LNCaP clone FGC (cell line): ENCODE results near the gene APIP.

Experiments used
- DNase-seq: peaks from one replicate; pipeline ENCODE4 v3.0.0-alpha.2; 2011; ENCODE audit warnings: low read depth
- H3K4me3 ChIP-seq: 2 replicates; pipeline ENCODE4 v1.5.1; 2011; ENCODE audit warnings: mild to moderate bottlenecking, low read depth, low read length, control low read depth
- CTCF ChIP-seq: IDR thresholded peaks from 2 replicates; pipeline ENCODE4 v1.5.1; 2012; ENCODE audit warnings: mild to moderate bottlenecking; ENCODE audit not compliant: control insufficient read depth, insufficient read depth; ENCODE audit errors: extremely low read depth

Gene APIP

GRCh38 chr11:34865261-34865660 is 50.9 kb downstream of the APIP start:
- no peak for DNase-seq
- no peak overlapping the region for H3K4me3 ChIP-seq
- no peak for TF ChIP-seq CTCF

- DNase-seq: no peak
Measured at GRCh38 chr11:34864424-34864823, 51.8 kb downstream of the APIP start.

GRCh38 chr11:34863048-34863447 is 53.1 kb downstream of the APIP start:
- H3K4me3 ChIP-seq: no peak overlapping the region
- no peak for DNase-seq
- no peak for TF ChIP-seq CTCF

More at GRCh38 chr11:34864424-34864823, 51.8 kb downstream of the APIP start:
- no peak for TF ChIP-seq CTCF
- no peak overlapping the region for H3K4me3 ChIP-seq

- no peak overlapping the region for H3K4me3 ChIP-seq
- DNase-seq: no peak
- TF ChIP-seq CTCF: no peak
Measured at GRCh38 chr11:34860518-34860917, 55.7 kb downstream of the APIP start.

GRCh38 chr11:34860034-34860433 is 56.1 kb downstream of the APIP start:
- no peak for TF ChIP-seq CTCF
- H3K4me3 ChIP-seq: no peak overlapping the region
- no peak for DNase-seq

GRCh38 chr11:34859496-34859895 is 56.7 kb downstream of the APIP start:
- TF ChIP-seq CTCF: no peak
- no peak overlapping the region for H3K4me3 ChIP-seq
- no peak for DNase-seq

GRCh38 chr11:34857463-34857862 is 58.7 kb downstream of the APIP start:
- TF ChIP-seq CTCF: no peak

More at GRCh38 chr11:34857463-34857862, 58.7 kb downstream of the APIP start:
- DNase-seq: no peak
- no peak overlapping the region for H3K4me3 ChIP-seq
